AG20443 (cell line): ENCODE measurements around the gene IL4R.
"Not testable (repeated sequence)": the region's sequence is repeated elsewhere in the genome, so short reads cannot be mapped to it uniquely, and the experiment has no call there.

ENCODE experiments used
- DNase-seq: peaks from one replicate; pipeline ENCODE4 v3.0.0; 2012; ENCODE audit warnings: low spot score, mixed read lengths

The IL4R gene

DNA sequence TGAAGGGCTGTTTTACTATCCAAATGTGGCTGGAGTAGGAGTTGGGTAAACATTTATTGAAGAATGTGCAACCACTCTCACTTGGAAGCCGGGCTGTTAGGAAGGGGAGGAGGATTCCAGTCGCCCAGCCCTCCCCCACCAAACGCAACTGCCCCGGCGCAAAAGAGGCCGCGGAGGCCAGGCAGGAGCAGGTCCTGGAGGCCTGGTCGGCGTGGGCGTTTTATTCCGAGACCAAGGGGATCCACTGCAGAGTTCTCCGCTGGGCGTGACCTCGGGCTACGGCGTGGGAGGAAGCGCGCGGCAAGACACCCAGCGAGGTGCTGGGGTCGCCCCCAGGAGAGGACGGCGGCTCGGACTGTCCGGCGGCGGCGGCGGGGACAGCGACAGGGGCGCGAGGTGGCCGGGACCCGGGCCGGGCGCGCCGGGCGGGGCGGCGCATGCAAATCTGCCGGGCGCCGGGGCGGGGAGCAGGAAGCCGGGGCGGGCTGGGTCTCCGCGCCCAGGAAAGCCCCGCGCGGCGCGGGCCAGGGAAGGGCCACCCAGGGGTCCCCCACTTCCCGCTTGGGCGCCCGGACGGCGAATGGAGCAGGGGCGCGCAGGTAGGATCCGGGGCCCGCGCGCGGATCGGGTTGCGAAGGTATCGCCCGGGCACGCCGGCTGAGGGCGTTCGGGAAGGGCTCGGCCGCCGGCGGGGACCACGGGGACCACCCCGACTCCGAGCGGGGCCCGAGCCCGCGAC lies at the start of gene IL4R:
TSS of gene IL4R (plus strand) at position 553 of the 739 bp plus-strand sequence. CDS start 26,230 bp downstream, outside the sequence.
- DNase-seq: peak; percentile 85

DNA sequence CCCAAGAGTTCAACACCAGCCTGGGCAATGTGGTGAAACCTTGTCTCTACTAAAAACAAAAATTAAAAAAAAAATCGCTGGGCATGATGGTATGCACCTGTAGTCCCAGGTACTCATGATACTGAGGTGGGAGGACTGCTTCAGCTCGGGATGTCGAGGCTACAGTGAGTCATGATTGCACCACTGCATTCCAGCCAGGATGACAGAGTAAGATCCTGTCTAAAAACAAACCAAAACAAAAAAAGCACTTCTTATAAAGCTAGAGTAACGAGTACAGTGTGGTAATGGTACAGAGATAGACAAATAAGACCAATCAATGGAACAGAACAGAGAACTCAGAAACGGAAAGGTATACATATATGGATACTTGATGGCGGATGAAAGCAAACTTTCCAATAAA lies 49.6 kb upstream of the IL4R start:
- peak; percentile 27 for DNase-seq

DNA sequence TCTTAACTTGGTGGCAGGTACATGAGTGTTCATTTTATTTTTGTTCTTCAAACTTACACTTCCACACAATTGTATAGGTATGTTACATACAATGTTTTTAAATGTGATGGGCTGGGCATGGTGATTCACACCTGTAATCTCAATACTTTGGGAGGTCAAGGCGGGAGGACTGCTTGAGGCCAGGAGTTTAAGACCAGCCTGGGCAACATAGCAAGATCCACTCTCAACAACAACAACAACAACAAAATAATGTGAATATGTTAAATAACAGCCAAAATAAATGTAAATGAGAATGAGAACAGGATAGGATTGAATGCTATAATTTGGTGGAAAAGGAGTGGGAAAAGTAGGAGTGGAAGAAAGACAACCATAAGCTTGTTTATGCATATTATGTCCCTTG lies 47.8 kb upstream of the IL4R start:
- no peak for DNase-seq

DNA sequence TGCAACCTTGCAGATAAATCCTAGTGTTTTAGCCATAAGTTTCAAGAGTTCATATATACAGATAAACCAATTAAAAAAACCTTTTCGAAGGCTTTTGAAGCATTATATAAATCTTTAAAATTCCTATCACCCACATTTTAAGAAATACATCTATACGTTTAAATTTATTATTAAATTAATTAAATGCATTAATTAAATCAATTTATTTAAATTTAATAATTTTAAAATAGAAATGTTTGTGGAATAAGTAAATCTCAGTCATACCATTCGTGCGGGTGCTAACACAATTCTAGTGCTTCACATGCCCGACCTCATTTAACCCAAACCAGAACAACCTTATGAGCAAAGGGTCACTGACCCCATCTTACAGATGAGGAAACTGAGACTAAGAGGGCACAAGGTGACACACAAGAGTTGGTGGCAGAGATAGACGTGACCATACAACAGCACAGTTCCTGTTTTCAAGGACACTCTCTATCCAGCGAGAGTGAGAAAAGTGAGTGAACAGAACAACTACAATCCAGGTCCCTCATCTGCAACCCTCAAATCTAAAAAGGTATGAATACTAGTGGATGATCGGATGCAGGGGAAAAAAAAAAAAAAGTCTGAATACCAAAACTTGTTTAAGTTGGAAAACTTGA lies 46.6 kb upstream of the IL4R start:
- DNase-seq: no peak

DNA sequence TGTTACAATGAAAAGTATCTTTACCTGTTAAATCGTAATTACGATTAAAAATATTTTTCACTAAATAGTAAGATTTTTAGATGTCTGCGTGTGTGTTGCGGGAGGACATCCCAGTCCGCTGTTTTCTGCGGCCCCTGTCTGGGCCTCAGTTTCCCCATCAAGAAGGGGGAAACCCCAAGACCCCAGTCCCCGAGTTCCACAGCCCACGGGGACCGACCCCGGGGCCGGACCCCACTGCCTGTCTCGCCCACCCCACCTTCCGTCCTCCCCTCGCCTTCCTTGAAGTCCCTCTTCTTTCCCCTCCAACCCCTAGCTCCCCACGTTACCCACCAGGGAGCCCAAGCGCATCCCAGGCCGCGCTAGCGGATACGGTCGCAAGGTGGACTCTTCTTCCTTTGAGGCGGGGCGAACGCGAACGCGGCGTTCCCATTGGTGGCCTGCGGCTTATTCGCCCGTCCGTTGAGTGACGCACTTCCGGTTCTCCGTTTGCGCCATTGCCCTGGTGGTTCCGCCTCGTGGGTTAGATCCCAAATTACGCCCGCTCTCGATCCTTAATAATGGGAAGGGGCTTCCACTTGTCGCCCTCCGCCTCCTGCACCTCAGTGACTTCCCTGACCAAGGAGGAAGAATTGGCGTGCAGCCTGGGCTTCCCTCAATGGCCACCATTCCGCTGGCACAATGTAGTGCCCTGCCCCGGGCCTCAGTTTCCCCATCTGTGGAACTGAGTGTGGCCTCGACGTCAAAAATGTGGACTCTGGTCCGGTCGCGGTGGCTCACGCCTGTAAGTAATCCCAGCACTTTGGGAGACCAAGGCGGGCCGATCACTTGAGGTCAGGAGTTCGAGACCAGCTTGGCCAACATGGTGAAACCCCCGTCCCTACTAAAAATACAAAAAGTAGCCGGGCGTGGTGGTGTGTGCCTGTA lies 45.1 kb upstream of the IL4R start, which contains the start of gene NSMCE1:
TSS of gene NSMCE1 (minus strand) at position 397 of the 924 bp plus-strand sequence. CDS start 11,202 bp downstream, outside the sequence.
- peak; percentile 99 for DNase-seq

DNA sequence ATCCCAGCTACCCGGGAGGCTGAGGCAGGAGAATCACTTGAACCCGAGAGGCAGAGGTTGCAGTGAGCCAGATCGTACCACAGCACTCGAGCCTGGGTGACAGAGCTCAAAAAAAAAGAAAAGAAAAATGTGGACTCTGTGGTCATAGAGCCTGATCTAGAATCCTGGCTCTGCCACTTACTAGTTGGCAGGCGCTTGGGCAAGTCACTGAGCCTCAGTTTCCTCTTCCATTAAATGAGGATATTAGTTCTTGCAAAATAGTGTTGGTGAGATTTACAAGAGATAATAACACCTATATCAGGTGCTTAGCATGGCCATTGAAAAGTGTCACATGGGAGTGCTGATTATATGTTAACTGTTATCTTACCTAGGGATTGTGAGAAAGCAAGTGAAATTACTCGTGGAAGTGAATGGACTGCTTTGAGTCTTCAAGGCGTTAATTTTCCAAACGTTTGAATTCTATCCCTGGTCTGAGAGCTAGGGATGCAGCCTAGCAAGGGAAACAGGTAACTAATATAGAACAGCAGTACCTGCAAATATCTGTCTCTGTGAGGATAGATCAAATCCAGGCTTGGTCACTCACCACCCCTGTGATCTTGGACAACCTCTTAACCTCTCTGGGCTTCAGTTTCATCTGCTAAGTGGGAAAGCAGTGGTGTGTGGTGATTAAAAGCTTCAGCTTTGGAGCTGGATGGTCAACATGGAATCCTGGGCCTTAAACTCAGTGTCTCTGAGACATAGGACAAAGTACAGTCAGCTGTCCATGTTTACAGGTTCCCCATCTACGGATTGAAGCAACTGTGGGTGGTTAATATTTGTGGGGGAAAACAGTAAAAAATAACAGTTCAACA lies 44.2 kb upstream of the IL4R start:
- no peak for DNase-seq

DNA sequence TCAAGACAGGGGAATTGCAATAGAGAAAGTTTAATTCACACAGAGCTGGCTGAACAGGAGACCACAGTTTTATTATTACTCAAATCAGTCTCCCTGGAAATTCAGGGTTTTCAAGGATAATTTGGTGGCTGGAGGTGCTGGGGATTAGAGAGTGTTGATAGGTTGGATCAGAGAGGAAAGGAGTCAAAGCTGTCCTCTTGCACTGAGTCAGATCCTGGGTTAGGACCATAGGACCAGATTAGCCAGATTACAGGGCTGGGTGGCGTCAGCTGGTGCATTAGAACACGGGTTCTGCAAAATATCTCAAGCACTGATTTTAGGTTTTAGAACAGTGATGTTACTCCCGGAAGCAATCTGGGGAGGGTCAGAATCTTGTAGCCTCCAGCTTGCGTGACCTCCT lies 43.4 kb upstream of the IL4R start:
- DNase-seq: no peak

- no peak for DNase-seq
Observed at GRCh38 chr16:27272076-27272475, 41.7 kb upstream of the IL4R start.

DNA sequence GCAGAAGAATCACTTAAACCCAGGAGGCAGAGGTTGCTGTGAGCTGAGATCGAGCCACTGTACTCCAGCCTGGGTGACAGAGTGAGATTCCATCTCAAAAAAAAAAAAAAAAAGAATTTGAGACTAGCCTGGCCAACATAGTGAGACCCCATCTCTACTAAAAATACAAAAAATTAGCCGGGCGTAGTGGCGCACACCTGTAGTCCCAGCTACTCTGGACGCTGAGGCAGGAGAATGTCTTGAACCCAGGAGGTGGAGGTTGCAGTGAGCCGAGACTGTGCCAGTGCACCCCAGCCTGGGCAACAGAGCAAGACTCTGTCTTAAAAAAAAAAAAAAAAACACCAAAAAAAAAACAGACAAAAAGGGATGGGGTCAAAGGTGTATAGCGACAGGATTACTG lies 41.1 kb upstream of the IL4R start:
- not testable (repeated sequence) for DNase-seq

- no peak for DNase-seq
Observed at GRCh38 chr16:27273330-27273669, 40.5 kb upstream of the IL4R start.

DNA sequence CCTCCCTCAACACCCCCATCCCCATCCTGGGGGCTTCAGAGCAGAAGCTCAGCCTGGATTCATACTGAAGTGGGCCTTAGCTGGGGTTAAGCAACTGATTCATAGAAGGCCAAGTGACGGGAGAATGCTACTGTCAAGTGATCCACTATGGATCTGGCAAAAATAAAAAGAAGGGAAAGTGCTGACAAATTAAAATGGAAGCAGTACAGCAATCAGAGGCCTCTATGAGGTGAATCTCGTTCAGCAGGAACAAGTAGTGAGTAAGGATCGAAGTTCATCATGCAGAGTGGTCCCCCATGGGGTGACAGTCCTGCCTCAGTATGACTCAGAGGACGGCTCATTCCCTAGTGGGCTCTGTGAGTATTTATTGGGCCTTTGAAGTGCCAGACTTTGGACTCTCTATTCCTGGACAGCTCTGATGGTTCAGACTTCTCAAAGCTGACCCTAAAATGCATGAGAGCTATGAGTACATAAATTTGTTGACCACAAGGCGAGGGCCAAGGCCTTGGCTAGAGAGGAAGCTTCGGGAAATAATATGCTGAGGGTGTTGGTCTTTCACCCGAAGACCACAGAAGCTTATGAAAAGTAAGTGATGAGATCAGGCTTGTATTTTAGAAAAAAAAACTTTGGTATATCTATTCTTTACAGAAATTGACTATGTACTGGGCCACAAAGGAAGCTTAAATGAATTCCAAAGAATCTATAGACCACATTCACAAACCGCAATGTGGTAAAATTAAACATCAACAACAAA lies 39.9 kb upstream of the IL4R start:
- DNase-seq: peak; percentile 44

GRCh38 chr16:27274424-27274874 lies 39.3 kb upstream of the IL4R start:
- DNase-seq: not testable (repeated sequence)

DNA sequence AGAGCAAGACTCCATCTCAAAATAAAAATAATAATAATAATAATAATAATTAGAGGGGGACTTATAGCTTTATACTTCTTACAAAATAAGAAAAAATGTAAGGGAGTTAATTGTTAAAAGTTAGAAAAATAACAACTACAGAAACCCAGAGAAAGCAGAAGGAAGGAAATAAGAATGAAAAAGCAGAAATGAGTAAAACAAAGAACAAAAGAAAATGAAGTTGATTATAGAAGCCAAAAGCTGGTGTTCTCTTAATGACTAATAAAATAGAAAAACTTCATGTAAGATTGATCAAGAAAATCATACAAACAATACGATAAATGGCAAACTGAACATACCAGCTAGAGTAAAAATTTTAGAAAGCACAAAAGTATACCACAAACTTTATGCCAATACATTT lies 38.4 kb upstream of the IL4R start:
- no peak for DNase-seq

- DNase-seq: no peak
Observed at GRCh38 chr16:27281243-27281642, 32.5 kb upstream of the IL4R start.

- no peak for DNase-seq
Observed at GRCh38 chr16:27284865-27285675, 28.7 kb upstream of the IL4R start.

GRCh38 chr16:27285676-27286196 lies 28.0 kb upstream of the IL4R start:
- no peak for DNase-seq

DNA sequence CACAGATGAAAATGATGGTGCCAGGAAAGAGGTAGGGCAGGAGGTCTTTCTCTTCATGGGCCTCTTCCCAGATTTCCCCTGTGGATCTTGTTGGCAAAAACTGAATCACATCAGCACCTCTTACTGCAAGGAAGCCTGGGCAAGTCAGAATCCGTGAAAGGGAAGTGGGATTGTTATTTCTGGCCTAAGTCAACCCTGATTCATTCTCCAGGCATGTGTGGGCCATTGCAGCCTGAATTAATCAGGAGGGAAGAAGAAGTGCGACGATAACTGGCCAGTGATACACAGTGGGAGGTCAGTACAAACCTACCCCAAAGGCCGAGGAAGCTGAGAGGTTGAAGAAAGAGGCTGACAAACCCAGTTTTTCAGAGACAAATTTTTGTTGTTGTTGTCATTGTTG lies 27.3 kb upstream of the IL4R start:
- peak; percentile 94 for DNase-seq

GRCh38 chr16:27287051-27287811 lies 26.5 kb upstream of the IL4R start:
- DNase-seq: no peak

- no peak for DNase-seq
Observed at GRCh38 chr16:27287887-27288286, 25.9 kb upstream of the IL4R start.
